HEK293 (cell line): Measurements from ENCODE around the gene HOXB7.

ENCODE experiments used
- CTCF ChIA-PET: fragments of 350-600 bp; formaldehyde crosslinking; extraction: SDS; loops from one replicate; lab custom pipeline; 2021; ENCODE audit warnings: antibody characterized with exemption; lab: Yijun Ruan, JAX
- POLR2A ChIA-PET: fragments of 300-600 bp; formaldehyde crosslinking; extraction: SDS; loops from one replicate; lab custom pipeline; 2020; ENCODE audit warnings: antibody characterized with exemption, inconsistent platforms; lab: Yijun Ruan, JAX
- H3K27ac ChIP-seq: fragments of 200-500 bp; sonication (Bioruptor generic); 2 replicates; pipeline ENCODE4 v1.5.1; 2014; ENCODE audit warnings: low read depth, low read length, control low read depth, inconsistent platforms; ENCODE audit errors: extremely low read depth
- H3K36me3 ChIP-seq, 2 experiments: fragments of 200-500 bp in 1 of 2; sonication (Bioruptor generic) in 1 of 2; 1 replicate in 1 of 2; 2 replicates in 1 of 2; pipeline ENCODE4 v1.5.1; 2014 to 2017; ENCODE audit warnings: inconsistent platforms in 2 of 2, low read length in 2 of 2; ENCODE audit not compliant: control insufficient read depth in 2 of 2, insufficient read depth in 1 of 2
- H3K4me1 ChIP-seq: fragments of 200-500 bp; sonication (Bioruptor generic); 2 replicates; pipeline ENCODE4 v1.5.1; 2014; ENCODE audit warnings: mild to moderate bottlenecking, low read length, inconsistent platforms; ENCODE audit not compliant: control insufficient read depth, insufficient read depth
- H3K4me3 ChIP-seq: 2 replicates; pipeline ENCODE4 v1.5.1; 2011; ENCODE audit warnings: low read depth, mild to moderate bottlenecking, control low read depth, low read length, moderate library complexity
- H3K9me3 ChIP-seq: fragments of 200-500 bp; sonication (Bioruptor generic); 2 replicates; pipeline ENCODE4 v1.5.1; 2014; ENCODE audit warnings: low read depth, low read length, inconsistent platforms; ENCODE audit not compliant: control insufficient read depth, insufficient read depth
- FEZF1 ChIP-seq: fragments of 450-650 bp; formaldehyde crosslinking; IDR thresholded peaks from 2 replicates; pipeline ENCODE4 v1.5.1; 2016; ENCODE audit warnings: missing biosample characterization, missing genetic modification characterization
- HOXD13 ChIP-seq: sonication (generic); formaldehyde crosslinking; IDR thresholded peaks from 2 replicates; pipeline ENCODE4 v1.8.0; 2022; ENCODE audit warnings: missing genetic modification reagents, borderline replicate concordance
- OSR2 ChIP-seq: fragments of 450-650 bp; formaldehyde crosslinking; IDR thresholded peaks from 2 replicates; pipeline ENCODE4 v1.5.1; 2016; ENCODE audit warnings: missing biosample characterization, missing genetic modification characterization
- SALL2 ChIP-seq: fragments of 450-650 bp; formaldehyde crosslinking; IDR thresholded peaks from 2 replicates; pipeline ENCODE4 v1.5.0; 2017; ENCODE audit warnings: missing biosample characterization, mild to moderate bottlenecking, missing genetic modification characterization, borderline replicate concordance
- SP2 ChIP-seq: fragments of 450-650 bp; formaldehyde crosslinking; IDR thresholded peaks from 2 replicates; pipeline ENCODE4 v1.5.1; 2016; ENCODE audit warnings: missing biosample characterization, missing genetic modification characterization
- SP3 ChIP-seq: fragments of 450-650 bp; formaldehyde crosslinking; IDR thresholded peaks from 2 replicates; pipeline ENCODE4 v1.5.1; 2016; ENCODE audit warnings: missing biosample characterization, missing genetic modification characterization
- SP7 ChIP-seq: fragments of 450-650 bp; formaldehyde crosslinking; IDR thresholded peaks from 2 replicates; pipeline ENCODE4 v1.5.1; 2016; ENCODE audit warnings: missing biosample characterization, missing genetic modification characterization
- YY2 ChIP-seq: fragments of 450-650 bp; formaldehyde crosslinking; IDR thresholded peaks from 2 replicates; pipeline ENCODE4 v1.5.1; 2016; ENCODE audit warnings: missing biosample characterization, missing genetic modification characterization
- ZBTB48 ChIP-seq: fragments of 450-650 bp; formaldehyde crosslinking; IDR thresholded peaks from 2 replicates; pipeline ENCODE4 v1.5.1; 2016; ENCODE audit warnings: missing biosample characterization, missing genetic modification characterization
- ZNF157 ChIP-seq: fragments of 450-650 bp; formaldehyde crosslinking; IDR thresholded peaks from 2 replicates; pipeline ENCODE4 v1.5.1; 2016; ENCODE audit warnings: missing biosample characterization, missing genetic modification characterization
- ZNF184 ChIP-seq: fragments of 450-650 bp; IDR thresholded peaks from 2 replicates; pipeline ENCODE4 v1.5.1; 2018; ENCODE audit warnings: missing biosample characterization, mild to moderate bottlenecking, missing genetic modification characterization
- ZNF248 ChIP-seq: fragments of 450-650 bp; formaldehyde crosslinking; IDR thresholded peaks from 2 replicates; pipeline ENCODE4 v1.5.1; 2017; ENCODE audit warnings: missing biosample characterization, missing genetic modification characterization
- ZNF324 ChIP-seq: fragments of 450-650 bp; formaldehyde crosslinking; IDR thresholded peaks from 2 replicates; pipeline ENCODE4 v1.5.1; 2016; ENCODE audit warnings: missing biosample characterization, missing genetic modification characterization
- ZNF335 ChIP-seq: fragments of 450-650 bp; formaldehyde crosslinking; conservative IDR thresholded peaks from 2 replicates; pipeline ENCODE4 v1.5.1; 2016; ENCODE audit warnings: missing biosample characterization, missing genetic modification characterization
- ZNF433 ChIP-seq: fragments of 450-650 bp; formaldehyde crosslinking; IDR thresholded peaks from 2 replicates; pipeline ENCODE4 v1.5.1; 2016; ENCODE audit warnings: missing biosample characterization, missing genetic modification characterization, low read depth
- ZNF561 ChIP-seq: fragments of 450-650 bp; IDR thresholded peaks from 2 replicates; pipeline ENCODE4 v1.5.1; 2018; ENCODE audit warnings: missing biosample characterization, missing genetic modification characterization, borderline replicate concordance
- ZNF792 ChIP-seq: fragments of 450-650 bp; formaldehyde crosslinking; IDR thresholded peaks from 2 replicates; pipeline ENCODE4 v1.5.1; 2016; ENCODE audit warnings: missing biosample characterization, missing genetic modification characterization
- ZSCAN30 ChIP-seq: fragments of 450-650 bp; IDR thresholded peaks from 2 replicates; pipeline ENCODE4 v1.5.1; 2018; ENCODE audit warnings: missing biosample characterization, mild to moderate bottlenecking, missing genetic modification characterization, moderate library complexity
- TF ChIP-seq, protein P1 (sequence below): fragments of 450-650 bp; formaldehyde crosslinking; optimal IDR thresholded peaks from 2 replicates; pipeline ENCODE3; 2016; ENCODE audit warnings: missing biosample characterization, mild to moderate bottlenecking, missing genetic modification characterization
- TF ChIP-seq, protein P2 (sequence below): fragments of 450-650 bp; IDR thresholded peaks from 2 replicates; pipeline ENCODE4 v1.5.1; 2018; ENCODE audit warnings: missing biosample characterization, missing genetic modification characterization
- TF ChIP-seq, protein P3 (sequence below): fragments of 450-650 bp; formaldehyde crosslinking; IDR thresholded peaks from 2 replicates; pipeline ENCODE4 v1.5.1; 2016; ENCODE audit warnings: missing biosample characterization, missing genetic modification characterization
- TF ChIP-seq, protein P4 (sequence below): fragments of 450-650 bp; formaldehyde crosslinking; IDR thresholded peaks from 2 replicates; pipeline ENCODE4 v1.5.1; 2017; ENCODE audit warnings: missing biosample characterization, missing genetic modification characterization
- TF ChIP-seq, protein P5 (sequence below): fragments of 450-650 bp; formaldehyde crosslinking; IDR thresholded peaks from 2 replicates; pipeline ENCODE4 v1.5.1; 2016; ENCODE audit warnings: missing biosample characterization, missing genetic modification characterization

The HOXB7 gene

DNA sequence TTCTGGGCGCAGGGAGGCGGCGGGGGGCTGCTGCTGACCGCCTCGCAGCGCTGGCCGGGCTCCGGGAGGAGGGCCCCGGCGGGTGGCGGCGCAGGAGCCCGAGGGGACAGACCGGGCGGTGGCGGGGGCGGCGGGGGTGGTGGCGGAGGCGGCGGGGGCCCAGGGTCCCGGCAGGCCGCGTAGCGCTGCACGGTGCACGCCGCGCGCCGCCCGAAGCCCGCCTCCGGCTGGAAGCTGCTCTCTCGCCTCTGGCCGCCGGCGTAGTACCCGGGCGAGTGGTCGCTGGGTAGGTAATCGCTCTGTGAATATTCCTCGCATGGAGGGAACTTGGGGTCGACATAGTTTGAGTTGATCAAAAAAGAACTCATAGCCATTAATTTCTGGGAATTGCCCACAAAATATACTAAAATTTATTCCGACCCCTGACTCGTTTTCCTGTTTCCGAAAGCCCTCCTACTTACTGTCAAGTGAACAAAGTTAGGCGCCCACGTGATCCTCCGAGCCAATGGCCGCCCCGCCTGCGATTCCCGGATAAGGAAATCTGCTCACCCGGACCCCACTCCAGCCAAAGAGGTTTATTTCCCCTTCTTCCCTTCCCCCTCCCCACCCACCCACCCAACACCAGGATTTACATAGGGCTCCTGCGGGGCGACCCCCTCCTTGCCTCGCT is 32.7 kb downstream of the HOXB7 start, which contains the start of gene HOXB4:
Gene HOXB4, minus strand, starts transcription at position 405 of the 670 bp plus-strand sequence. Its CDS starts 31 bp downstream, at position 374.
- Histone ChIP-seq H3K9me3 (no peaks in the 10 kb centered on the region), H3K4me3 (peak within 1 kb of the TSS; percentile 52), H3K27ac (peak within 1 kb of the TSS; percentile 93), H3K36me3 (peaks cover 0 to 10% of the 10 kb centered on the region in 2 experiments; a peak in 2 of 3 replicates), H3K4me1 (peaks cover 68% of the 10 kb centered on the region)
- POLR2A ChIA-PET, result interaction anchor here (0.6 to 4.1 kb wide), 8 partner anchors 9 to 1658 kb away, joined by 3 to 26 read pairs (median 6); no protein-coding TSS in a partner anchor
- CTCF ChIA-PET, result interaction anchor here (0.7 kb wide), 1 partner anchor 59 kb away, joined by 3 read pairs; no protein-coding TSS in a partner anchor
- TF ChIP-seq OSR2, result no peak
- TF ChIP-seq ZBTB48 (tag by site-specific recombination), result peak; percentile 67; the same call in 1 of the 2 replicates
- TF ChIP-seq, protein P1, sequence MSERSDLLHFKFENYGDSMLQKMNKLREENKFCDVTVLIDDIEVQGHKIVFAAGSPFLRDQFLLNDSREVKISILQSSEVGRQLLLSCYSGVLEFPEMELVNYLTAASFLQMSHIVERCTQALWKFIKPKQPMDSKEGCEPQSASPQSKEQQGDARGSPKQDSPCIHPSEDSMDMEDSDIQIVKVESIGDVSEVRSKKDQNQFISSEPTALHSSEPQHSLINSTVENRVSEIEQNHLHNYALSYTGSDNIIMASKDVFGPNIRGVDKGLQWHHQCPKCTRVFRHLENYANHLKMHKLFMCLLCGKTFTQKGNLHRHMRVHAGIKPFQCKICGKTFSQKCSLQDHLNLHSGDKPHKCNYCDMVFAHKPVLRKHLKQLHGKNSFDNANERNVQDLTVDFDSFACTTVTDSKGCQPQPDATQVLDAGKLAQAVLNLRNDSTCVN (tag by site-specific recombination), result peak; percentile 34
- TF ChIP-seq SP2 (tag by site-specific recombination), result peak; percentile 45
- TF ChIP-seq, protein P2, sequence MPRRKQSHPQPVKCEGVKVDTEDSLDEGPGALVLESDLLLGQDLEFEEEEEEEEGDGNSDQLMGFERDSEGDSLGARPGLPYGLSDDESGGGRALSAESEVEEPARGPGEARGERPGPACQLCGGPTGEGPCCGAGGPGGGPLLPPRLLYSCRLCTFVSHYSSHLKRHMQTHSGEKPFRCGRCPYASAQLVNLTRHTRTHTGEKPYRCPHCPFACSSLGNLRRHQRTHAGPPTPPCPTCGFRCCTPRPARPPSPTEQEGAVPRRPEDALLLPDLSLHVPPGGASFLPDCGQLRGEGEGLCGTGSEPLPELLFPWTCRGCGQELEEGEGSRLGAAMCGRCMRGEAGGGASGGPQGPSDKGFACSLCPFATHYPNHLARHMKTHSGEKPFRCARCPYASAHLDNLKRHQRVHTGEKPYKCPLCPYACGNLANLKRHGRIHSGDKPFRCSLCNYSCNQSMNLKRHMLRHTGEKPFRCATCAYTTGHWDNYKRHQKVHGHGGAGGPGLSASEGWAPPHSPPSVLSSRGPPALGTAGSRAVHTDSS (tag by site-specific recombination), result no peak
- TF ChIP-seq YY2, result no peak
- TF ChIP-seq HOXD13 (CRISPR knock-in tag), result 0 out of 2 replicates have a peak, but pooled peaks have one; percentile 1
- peak; percentile 35; the same call in 1 of the 2 replicates for TF ChIP-seq ZNF335 (tag by site-specific recombination)
- TF ChIP-seq SP3 (tag by site-specific recombination), result 0 out of 2 replicates have a peak, but pooled peaks have one; percentile 22
- peak; percentile 75 for TF ChIP-seq FEZF1 (tag by site-specific recombination)
- 0 out of 2 replicates have a peak, but pooled peaks have one; percentile 8 for TF ChIP-seq ZSCAN30 (tag by site-specific recombination)

DNA sequence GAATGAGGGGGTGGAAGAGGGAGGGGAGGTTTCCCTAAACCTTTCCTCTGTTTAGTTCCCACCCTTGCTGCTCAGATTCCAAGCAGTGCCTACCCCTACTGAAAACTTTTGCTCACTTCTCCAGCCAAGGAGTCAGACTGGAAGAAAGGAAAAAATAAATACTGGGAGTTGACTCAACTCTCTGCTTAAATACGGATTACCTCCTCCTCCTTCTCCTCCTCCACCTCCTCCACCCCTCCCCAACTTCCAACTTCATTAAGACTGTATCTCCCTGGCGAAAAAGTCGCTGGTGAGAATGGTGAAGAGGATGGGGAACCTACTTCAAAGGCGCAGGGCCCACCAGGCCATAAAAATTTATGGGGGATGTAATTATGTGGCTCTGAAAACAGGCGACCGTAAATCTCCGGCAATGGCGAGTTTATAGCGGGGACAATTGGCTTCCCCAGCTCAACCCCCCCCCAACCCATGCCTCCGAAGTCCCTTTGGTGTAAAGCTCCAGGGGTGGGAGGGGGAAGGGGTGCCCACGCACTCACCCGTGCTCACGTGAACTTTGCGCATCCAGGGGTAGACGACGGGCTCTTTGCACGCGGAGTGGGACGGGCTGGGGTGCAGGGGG is 33.4 kb downstream of the HOXB7 start:
- H3K4me3 ChIP-seq, result peak overlapping the region; percentile 52
- peaks cover 0 to 17% of the 10 kb centered on the region in 2 experiments; a peak in 2 of 3 replicates for H3K36me3 ChIP-seq
- no peaks in the 10 kb centered on the region for H3K9me3 ChIP-seq
- CTCF ChIA-PET, result interaction anchor here (0.7 kb wide), 2 partner anchors 59 to 84 kb away, joined by 3 read pairs; no protein-coding TSS in a partner anchor
- peak overlapping the region; percentile 93 for H3K27ac ChIP-seq
- POLR2A ChIA-PET, result interaction anchor here (0.6 to 4.1 kb wide), 9 partner anchors 10 to 1658 kb away, joined by 3 to 26 read pairs (median 5); no protein-coding TSS in a partner anchor
- peaks cover 71% of the 10 kb centered on the region for H3K4me1 ChIP-seq
- TF ChIP-seq, protein P1 (tag by site-specific recombination), result peak; percentile 65
- peak; percentile 86; the same call in 1 of the 2 replicates for TF ChIP-seq ZNF324 (tag by site-specific recombination)
- no peak for TF ChIP-seq YY2
- TF ChIP-seq ZNF433 (tag by site-specific recombination), result no peak
- TF ChIP-seq ZNF792 (tag by site-specific recombination), result no peak
- peak; percentile 99 for TF ChIP-seq ZNF561 (tag by site-specific recombination)
- no peak for TF ChIP-seq SALL2 (tag by site-specific recombination)
- TF ChIP-seq, protein P3, sequence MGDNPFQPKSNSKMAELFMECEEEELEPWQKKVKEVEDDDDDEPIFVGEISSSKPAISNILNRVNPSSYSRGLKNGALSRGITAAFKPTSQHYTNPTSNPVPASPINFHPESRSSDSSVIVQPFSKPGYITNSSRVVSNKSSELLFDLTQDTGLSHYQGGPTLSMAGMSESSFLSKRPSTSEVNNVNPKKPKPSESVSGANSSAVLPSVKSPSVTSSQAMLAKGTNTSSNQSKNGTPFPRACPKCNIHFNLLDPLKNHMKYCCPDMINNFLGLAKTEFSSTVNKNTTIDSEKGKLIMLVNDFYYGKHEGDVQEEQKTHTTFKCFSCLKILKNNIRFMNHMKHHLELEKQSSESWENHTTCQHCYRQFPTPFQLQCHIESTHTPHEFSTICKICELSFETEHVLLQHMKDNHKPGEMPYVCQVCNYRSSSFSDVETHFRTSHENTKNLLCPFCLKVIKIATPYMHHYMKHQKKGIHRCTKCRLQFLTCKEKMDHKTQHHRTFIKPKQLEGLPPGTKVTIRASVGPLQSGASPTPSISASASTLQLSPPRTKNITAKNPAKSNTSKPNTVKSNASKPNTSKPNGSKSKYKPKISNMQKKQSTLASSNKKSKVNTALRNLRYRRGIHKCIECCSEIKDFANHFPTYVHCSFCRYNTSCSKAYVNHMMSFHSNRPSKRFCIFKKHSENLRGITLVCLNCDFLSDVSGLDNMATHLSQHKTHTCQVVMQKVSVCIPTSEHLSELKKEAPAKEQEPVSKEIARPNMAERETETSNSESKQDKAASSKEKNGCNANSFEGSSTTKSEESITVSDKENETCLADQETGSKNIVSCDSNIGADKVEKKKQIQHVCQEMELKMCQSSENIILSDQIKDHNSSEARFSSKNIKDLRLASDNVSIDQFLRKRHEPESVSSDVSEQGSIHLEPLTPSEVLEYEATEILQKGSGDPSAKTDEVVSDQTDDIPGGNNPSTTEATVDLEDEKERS (tag by site-specific recombination), result no peak
- TF ChIP-seq SP7 (tag by site-specific recombination), result peak; percentile 99
- TF ChIP-seq, protein P4, sequence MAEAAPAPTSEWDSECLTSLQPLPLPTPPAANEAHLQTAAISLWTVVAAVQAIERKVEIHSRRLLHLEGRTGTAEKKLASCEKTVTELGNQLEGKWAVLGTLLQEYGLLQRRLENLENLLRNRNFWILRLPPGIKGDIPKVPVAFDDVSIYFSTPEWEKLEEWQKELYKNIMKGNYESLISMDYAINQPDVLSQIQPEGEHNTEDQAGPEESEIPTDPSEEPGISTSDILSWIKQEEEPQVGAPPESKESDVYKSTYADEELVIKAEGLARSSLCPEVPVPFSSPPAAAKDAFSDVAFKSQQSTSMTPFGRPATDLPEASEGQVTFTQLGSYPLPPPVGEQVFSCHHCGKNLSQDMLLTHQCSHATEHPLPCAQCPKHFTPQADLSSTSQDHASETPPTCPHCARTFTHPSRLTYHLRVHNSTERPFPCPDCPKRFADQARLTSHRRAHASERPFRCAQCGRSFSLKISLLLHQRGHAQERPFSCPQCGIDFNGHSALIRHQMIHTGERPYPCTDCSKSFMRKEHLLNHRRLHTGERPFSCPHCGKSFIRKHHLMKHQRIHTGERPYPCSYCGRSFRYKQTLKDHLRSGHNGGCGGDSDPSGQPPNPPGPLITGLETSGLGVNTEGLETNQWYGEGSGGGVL (tag by site-specific recombination), result peak; percentile 93
- peak; percentile 38; the same call in 1 of the 2 replicates for TF ChIP-seq ZNF184
- no peak for TF ChIP-seq ZNF157
- TF ChIP-seq ZNF248 (tag by site-specific recombination), result no peak
- TF ChIP-seq, protein P5, sequence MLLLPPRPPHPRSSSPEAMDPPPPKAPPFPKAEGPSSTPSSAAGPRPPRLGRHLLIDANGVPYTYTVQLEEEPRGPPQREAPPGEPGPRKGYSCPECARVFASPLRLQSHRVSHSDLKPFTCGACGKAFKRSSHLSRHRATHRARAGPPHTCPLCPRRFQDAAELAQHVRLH (tag by site-specific recombination), result peak; percentile 91
